CD4-positive, alpha-beta T cell (primary cell): ENCODE results near the gene MRGPRD. TPM values are rescaled to one million over a fixed set of nuclear protein-coding genes. Genes with fewer than 3 reads are reported as not detected.

Experiments used
- ATAC-seq: fragments of 200-7000 bp; cut with Tn5 transposase; one replicate; pipeline ENCODE4 v1.10.0; 2022; ENCODE audit warnings: mild to moderate bottlenecking; ENCODE audit not compliant: poor library complexity
- CTCF ChIA-PET: fragments of 350-600 bp; sonication (Branson Sonifier 250); formaldehyde crosslinking; loops from one replicate; lab custom pipeline; 2021; ENCODE audit warnings: antibody characterized with exemption, inconsistent platforms; lab: Charles Lee
- POLR2A ChIA-PET: fragments of 350-600 bp; sonication (Branson Sonifier 250); formaldehyde crosslinking; loops from one replicate; lab custom pipeline; 2021; ENCODE audit warnings: antibody characterized with exemption, inconsistent platforms; lab: Charles Lee
- DNase-seq, 14 experiments: peaks; one replicate each; pipeline ENCODE4 v3.0.0-alpha.2; 2013 to 2020; ENCODE audit warnings: mixed read lengths in 2 of 14
- H3K27ac ChIP-seq, 2 donors: one replicate each; pipeline versions ENCODE4 v1.5.1 to v1.7.0; 2013; ENCODE audit warnings: low read length in 2 of 2, low read depth in 1 of 2, mild to moderate bottlenecking in 1 of 2
- H3K27me3 ChIP-seq, 2 experiments: 1 replicate in 1 of 2; 2 replicates in 1 of 2; pipeline versions ENCODE4 v1.6.1 to v1.7.0; 2013; ENCODE audit warnings: low read length in 2 of 2, control low read depth in 1 of 2, mild to moderate bottlenecking in 1 of 2, moderate library complexity in 1 of 2; ENCODE audit not compliant: insufficient read depth in 2 of 2, control insufficient read depth in 1 of 2
- H3K36me3 ChIP-seq: one replicate; pipeline ENCODE4 v1.6.1; 2013; ENCODE audit warnings: low read length, control low read depth; ENCODE audit not compliant: insufficient read depth
- H3K4me1 ChIP-seq: one replicate; pipeline ENCODE4 v1.6.1; 2013; ENCODE audit warnings: low read length, control low read depth; ENCODE audit not compliant: insufficient read depth
- H3K4me3 ChIP-seq: one replicate; pipeline ENCODE4 v1.5.1; 2013; ENCODE audit warnings: mild to moderate bottlenecking, low read length, moderate library complexity
- H3K9me3 ChIP-seq, 2 experiments: 1 replicate in 1 of 2; 2 replicates in 1 of 2; pipeline versions ENCODE4 v1.6.1 to v1.7.0; 2013; ENCODE audit warnings: low read length in 2 of 2, mild to moderate bottlenecking in 2 of 2, control low read depth in 1 of 2, moderate library complexity in 1 of 2; ENCODE audit not compliant: control insufficient read depth in 1 of 2, insufficient read depth in 1 of 2
- H3K27ac Mint-ChIP-seq: one replicate; pipeline ENCODE4 v1.8.0; 2020; ENCODE audit warnings: mixed read lengths
- H3K27me3 Mint-ChIP-seq: one replicate; pipeline ENCODE4 v1.8.0; 2021; ENCODE audit warnings: mixed read lengths
- H3K36me3 Mint-ChIP-seq: one replicate; pipeline ENCODE4 v1.8.0; 2021; ENCODE audit warnings: low read depth, mixed read lengths
- H3K4me1 Mint-ChIP-seq: one replicate; pipeline ENCODE4 v1.8.0; 2021; ENCODE audit warnings: low read depth, mixed read lengths
- H3K4me3 Mint-ChIP-seq: one replicate; pipeline ENCODE4 v1.8.0; 2020; ENCODE audit warnings: mild to moderate bottlenecking, mixed read lengths
- H3K9me3 Mint-ChIP-seq: one replicate; pipeline ENCODE4 v1.8.0; 2020; ENCODE audit warnings: mixed read lengths
- CTCF ChIP-seq: fragments of 200-600 bp; IDR thresholded peaks from one replicate; pipeline ENCODE4 v1.8.0; 2022; ENCODE audit warnings: antibody characterized with exemption, mild to moderate bottlenecking
- intact Hi-C, 2 experiments: fragments of 100-400 bp; cut with DNase I in 1 of 2; cut with micrococcal nuclease in 1 of 2; formaldehyde crosslinking; loops; one replicate each; pipeline versions ENCODE4 v1.15.1 to v1.9.0; 2023 to 2025; cut with DNase I, micrococcal nuclease
- total RNA-seq, 174 experiments: library from RNA in 2 of 174; stranded (reverse) in 2 of 174; gene quantifications; one replicate each; pipeline ENCODE4 v1.2.3 and lab custom pipeline; 2021 to 2026

MRGPRD gene
- total RNA-seq, 2 experiments from 2014 or later = not detected

GRCh38 chr11:68936676-68937620 is 43.8 kb downstream of the MRGPRD start:
- ATAC-seq (no peak), DNase-seq (no peak)
- peaks cover 65% of the 10 kb centered on the region for H3K36me3 ChIP-seq
- no peak for TF ChIP-seq CTCF
- H3K4me1 ChIP-seq = no peaks in the 10 kb centered on the region
- no peaks in the 10 kb centered on the region for H3K9me3 ChIP-seq
- POLR2A ChIA-PET = no interaction called here
- Mint-ChIP-seq H3K27ac (no peak overlapping the region), H3K9me3 (no peaks in the 10 kb centered on the region), H3K4me3 (no peak overlapping the region), H3K27me3 (no peaks in the 10 kb centered on the region), H3K4me1 (no peaks in the 10 kb centered on the region), H3K36me3 (peaks cover 36% of the 10 kb centered on the region)
- CTCF ChIA-PET = no interaction called here
- intact Hi-C loops = no loop called here
- H3K27ac ChIP-seq = no peak overlapping the region
- H3K4me3 ChIP-seq = no peak overlapping the region
- H3K27me3 ChIP-seq = no peaks in the 10 kb centered on the region

- ChIA-PET POLR2A (no interaction called here), CTCF (no interaction called here)
- intact Hi-C loops = no loop called here
- Mint-ChIP-seq H3K36me3 (peaks cover 40% of the 10 kb centered on the region), H3K9me3 (no peaks in the 10 kb centered on the region), H3K4me1 (no peaks in the 10 kb centered on the region), H3K27me3 (no peaks in the 10 kb centered on the region), H3K27ac (no peak overlapping the region), H3K4me3 (no peak overlapping the region)
- Histone ChIP-seq H3K36me3 (peaks cover 67% of the 10 kb centered on the region), H3K9me3 (no peaks in the 10 kb centered on the region), H3K27ac (no peak overlapping the region), H3K27me3 (no peaks in the 10 kb centered on the region), H3K4me1 (no peaks in the 10 kb centered on the region), H3K4me3 (no peak overlapping the region)
- TF ChIP-seq CTCF = no peak
- DNase-seq (no peak), ATAC-seq (no peak)
These were observed 44.5 kb downstream of the MRGPRD start for GRCh38 chr11:68936358-68936636.

- ATAC-seq (no peak), DNase-seq (no peak)
- no peaks in the 10 kb centered on the region for H3K4me1 Mint-ChIP-seq
- ChIA-PET POLR2A (no interaction called here), CTCF (no interaction called here)
- Histone ChIP-seq H3K27ac (no peak overlapping the region), H3K27me3 (no peaks in the 10 kb centered on the region), H3K4me1 (no peaks in the 10 kb centered on the region), H3K36me3 (peaks cover 71% of the 10 kb centered on the region), H3K9me3 (no peaks in the 10 kb centered on the region), H3K4me3 (no peak overlapping the region)
- H3K4me3 Mint-ChIP-seq = no peak overlapping the region
- intact Hi-C loops = no loop called here
- no peak for TF ChIP-seq CTCF
- H3K36me3 Mint-ChIP-seq = peaks cover 36% of the 10 kb centered on the region
- H3K27ac Mint-ChIP-seq = no peak overlapping the region
- H3K27me3 Mint-ChIP-seq = no peaks in the 10 kb centered on the region
- H3K9me3 Mint-ChIP-seq = no peaks in the 10 kb centered on the region
These were observed 45.0 kb downstream of the MRGPRD start for GRCh38 chr11:68935516-68936357.
